GM19372 (cell line): ENCODE results near the gene NTRK1.

Experiments used
- ATAC-seq: cut with Tn5 transposase; IDR thresholded peaks from one replicate; pipeline ENCODE4 v1.9.1; 2021; ENCODE audit warnings: mild to moderate bottlenecking, low read depth, moderate library complexity; ENCODE audit not compliant: unreplicated experiment

NTRK1 gene

DNA sequence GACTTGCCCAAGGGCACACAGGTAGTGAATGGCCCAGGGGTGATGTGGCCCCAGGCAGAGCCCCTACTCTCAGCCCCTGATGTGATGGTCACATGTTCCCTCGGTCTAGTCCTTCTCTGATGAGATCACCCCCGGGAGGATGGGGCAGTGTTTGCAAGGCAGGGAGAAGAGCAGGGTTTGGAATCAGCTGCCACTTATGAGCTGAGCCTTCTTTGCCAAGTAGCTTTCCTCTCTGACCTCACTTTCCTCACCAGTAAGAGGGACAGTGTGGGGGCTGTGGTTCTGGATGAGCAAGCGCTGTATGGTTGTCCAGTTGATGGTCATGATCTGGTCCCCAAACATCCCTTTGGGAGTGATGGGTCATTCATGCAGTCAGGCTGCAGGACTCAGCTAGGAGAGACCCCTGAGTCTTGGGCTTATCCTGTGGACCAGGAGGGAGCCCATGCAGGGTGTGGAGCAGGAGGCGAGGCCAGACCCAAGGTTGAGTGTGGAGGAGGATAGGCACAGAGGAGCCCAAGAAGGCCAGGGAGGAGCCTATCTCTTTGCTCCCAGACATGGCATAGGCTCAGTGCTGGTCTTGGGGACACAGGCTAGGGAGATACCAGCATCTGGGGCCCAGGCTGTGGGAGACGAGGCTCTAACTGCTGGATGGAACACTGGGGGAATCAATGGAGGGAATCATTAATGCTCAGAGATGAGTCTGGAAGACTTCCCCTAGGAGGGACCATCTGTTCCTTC, 16.9 kb downstream of the NTRK1 start:
- no peak for ATAC-seq

DNA sequence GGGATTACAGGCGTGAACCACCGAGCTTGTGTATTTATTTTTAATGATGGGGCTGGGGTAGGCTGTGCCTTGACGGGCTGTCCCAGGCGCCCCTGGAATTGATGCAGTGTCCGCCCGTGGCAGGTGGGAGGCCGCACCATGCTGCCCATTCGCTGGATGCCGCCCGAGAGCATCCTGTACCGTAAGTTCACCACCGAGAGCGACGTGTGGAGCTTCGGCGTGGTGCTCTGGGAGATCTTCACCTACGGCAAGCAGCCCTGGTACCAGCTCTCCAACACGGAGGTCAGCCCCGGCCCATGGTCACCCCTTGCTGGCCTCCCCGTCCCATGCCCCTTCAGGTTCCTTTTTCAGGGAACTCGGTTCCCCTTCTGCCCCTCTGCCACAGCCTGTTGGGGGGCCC, 19.2 kb downstream of the NTRK1 start:
- no peak for ATAC-seq

DNA sequence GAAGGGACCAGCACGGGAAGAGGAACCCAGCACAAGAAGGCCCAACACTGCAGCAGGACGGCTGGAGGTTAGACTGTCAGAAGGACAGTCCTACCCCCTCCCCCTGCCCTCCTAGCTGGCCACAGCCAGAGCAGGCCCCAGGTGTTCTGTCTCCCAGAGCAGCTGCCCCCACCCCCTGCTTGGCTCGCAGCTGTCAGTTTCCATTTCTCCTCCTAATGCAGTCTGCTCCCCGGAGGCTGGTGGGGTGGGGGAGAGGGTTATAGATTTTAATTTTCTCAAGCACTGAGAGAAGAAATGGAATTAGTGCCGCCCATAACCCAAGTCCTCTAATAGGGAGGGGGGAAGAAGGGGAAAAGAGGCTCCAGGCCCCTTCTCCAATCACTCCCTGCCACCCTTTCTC, 19.8 kb downstream of the NTRK1 start:
- no peak for ATAC-seq

DNA sequence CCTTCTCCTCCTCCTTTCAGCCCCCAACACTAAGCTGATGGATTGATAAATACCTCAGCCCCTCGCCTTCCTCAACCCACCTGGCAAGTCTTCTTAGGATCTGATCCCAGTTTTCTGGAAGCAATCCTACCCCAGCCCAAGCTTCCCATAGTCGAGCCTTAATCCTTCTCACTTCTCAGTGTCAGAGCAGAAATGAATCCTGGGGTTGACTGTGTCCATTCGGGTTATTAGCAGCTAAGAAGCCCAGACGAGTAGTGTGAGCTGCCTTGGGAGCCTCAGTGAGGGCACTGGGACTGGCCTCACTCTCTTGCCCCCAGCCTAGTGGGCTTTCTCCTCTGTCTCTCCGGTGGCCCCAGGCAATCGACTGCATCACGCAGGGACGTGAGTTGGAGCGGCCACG, 20.4 kb downstream of the NTRK1 start:
- ATAC-seq: no peak

DNA sequence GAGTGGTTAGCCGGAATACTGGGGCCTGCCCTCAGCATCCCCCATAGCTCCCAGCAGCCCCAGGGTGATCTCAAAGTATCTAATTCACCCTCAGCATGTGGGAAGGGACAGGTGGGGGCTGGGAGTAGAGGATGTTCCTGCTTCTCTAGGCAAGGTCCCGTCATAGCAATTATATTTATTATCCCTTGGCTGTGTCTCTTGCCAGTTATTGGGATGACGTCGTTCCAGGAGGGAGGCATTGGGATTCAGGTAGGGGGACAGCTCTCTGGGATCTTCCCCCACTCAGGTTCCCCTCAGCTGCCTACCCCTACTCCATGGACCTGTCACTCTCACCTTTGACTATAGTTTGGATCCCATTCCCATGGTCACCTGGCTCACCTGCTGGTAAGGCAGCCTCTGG, 21.0 kb downstream of the NTRK1 start:
- no peak for ATAC-seq

DNA sequence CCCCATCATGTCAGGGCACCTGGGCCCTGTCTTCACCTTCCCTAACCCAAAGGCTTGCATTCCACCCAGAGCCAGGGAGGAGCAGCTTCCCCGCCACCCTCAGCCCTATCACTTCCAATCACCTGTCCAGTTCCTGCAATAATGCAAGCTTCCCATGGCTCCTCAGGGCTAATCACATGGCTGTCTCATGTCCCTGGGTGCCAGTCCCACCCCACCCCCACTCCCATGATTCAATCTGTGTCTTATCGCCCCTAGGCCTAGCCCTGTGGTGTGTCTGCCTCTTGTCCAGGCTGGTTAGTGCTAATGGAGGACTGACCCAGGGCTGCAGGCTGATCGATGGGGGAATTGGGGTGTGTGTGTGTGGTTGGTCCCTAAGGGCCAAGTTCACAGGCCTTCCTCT, 21.9 kb downstream of the NTRK1 start:
- ATAC-seq: no peak

DNA sequence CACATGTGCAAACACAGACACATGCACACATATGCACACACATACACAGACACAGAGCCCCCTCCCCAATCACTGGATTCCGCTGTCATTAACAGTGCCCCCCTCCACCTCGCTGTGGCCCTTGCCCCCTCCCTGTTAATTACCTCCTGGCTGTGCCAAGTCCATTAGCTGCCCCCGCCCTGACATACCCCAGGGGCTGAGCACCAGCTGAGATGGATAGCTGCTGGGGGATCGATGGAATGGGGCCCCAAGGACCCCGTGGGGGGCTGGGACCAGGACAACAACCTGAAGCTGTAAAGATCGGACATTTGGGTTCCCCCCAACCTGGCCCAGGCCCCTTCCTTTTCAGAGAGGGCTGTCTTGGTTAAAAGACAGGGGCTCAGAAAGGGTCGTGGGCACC, 23.3 kb downstream of the NTRK1 start:
- ATAC-seq: no peak

DNA sequence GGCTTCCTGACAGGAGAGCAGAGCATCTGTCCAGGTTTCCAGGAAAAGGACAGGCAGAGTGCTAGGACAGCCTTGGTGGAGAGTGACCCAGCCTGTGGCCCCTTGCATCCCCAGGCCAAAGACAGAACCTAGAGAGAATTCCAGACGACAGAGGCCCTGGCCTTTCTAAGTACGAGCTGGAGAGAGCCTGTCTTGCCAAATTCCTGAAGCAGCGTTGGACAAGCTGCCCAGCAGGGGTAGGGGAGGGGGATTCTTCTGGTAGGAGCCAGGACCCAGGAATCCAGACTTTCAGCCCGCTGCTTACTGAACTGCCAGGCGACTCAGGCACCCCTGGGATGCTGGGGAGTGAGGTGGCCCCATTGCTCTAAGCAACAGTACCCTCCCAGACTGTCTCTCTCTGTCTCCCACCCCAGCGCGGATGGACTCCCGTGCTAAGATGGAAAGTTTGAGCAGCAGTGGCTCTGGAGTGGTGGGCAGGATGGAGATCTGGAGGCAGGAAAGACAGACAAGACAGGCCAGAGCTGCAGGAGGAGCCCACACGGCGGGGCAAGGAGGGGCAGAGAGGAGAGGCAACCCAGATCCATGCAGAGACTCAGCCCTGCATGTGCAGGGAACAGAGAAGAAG, 24.0 kb downstream of the NTRK1 start:
- no peak for ATAC-seq

DNA sequence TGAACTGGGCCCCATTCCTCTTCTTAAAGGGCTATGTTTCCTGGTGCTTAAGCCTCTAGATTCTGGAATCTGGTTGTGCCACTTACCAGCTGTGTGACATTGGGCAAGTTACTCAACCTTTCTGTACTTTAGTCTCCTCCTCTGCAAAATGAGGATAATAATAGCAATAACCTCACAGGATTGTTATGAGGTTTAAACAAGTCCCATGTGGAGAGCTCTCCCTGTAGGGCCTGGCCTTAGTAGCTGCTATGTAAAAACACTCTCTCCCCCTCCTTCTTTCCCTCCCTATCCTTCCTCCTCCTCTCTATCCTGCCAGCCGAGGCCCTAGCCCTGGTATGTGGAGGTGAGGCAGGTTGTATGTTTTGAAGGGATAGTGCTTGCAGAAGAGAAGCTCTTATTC, 24.6 kb downstream of the NTRK1 start:
- no peak for ATAC-seq

DNA sequence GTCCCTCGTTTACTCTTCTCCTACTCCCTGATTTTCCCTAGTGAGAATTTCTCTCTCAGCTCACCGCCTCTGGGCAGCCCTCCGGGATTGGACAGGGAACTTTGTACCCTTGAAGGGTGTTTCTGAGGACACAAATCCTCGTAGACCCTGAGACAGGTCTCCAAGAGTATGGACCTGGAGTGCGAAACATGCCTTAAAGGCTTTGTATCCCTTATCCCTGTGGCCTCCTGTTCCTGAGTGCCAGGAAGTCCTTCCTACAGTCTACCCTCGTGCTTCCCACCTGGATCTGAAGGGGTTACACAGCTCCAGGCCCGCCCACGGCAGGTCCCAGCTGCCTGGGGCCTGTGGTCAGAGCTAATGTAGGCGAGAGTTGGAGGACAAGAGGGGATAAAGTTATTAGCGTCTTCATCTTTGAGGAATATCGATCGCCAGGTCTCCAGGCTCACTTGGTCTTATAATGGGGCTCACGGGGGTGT, 25.3 kb downstream of the NTRK1 start:
- no peak for ATAC-seq

DNA sequence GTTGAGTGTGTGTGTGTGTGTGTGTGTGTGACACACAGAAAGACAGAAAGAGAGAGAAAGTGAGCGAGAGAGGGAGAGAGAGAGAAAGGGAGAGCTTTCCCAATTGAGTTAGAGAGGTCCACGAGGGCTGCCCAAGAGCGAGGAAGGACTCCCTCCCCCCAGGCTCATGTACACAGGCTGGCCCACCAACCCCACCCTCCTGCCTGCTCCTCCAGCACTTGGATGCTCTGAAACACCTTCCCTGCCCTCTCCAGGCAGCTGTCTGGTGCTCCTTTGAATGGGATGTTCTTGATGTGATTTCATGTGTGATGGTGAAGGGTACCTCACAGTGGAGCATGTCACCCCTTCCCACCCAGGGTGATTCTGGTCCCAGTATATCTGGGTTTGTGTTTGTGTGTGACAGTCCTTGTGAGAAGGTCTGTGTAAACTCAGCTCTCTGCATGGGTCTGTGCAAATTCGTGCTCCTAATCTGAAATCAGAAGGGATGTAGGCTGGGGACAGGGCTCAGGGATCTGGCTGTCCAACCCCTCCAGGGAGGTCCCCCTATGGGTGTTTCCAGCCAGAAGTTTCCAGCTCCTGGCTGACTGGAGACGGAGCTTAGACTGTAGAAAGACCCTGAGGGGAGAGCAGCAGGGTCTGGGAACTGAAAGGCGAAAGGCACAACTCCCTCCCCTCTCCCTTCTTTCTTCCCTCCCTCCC, 26.1 kb downstream of the NTRK1 start:
- ATAC-seq: no peak

DNA sequence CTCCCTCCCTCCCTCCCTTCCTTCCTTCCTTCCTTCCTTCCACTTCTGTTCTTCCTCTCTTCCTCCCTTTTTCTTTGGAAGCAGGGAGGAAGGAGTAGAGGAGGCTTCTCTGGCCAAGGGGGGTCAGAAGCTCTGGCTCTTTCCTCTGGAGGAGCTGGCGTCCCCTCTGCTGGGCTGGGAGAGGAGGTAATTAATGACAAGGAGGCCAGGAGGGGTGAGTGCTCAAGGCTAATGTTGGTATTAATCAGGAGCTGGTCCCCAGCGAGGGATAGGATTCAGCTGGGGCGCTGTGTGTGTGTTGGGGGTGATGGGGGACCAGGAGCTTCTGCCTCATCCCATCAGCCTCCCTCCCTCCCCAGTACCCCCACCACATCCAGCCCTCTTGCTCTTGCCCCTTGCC, 26.7 kb downstream of the NTRK1 start:
- no peak for ATAC-seq

DNA sequence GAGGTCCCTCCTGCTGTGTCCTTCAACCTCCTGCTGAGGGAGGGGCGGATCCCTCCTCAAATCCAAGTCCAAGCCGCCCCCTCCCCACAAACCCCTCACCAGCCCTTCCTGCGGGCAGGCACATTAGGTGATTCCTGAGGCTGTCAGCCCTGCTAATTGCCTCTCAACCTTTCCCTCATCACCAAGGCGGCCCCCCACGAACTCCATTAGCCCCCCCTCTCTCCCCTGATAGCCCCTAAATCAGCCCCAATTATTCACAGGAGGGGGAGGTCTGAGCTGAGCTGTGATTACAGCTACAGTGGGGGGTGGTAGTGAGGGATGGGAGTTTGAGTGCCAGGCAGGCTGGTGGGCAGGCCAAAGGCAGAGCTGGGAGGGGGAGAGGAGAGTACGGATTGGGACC, 27.1 kb downstream of the NTRK1 start:
- no peak for ATAC-seq

DNA sequence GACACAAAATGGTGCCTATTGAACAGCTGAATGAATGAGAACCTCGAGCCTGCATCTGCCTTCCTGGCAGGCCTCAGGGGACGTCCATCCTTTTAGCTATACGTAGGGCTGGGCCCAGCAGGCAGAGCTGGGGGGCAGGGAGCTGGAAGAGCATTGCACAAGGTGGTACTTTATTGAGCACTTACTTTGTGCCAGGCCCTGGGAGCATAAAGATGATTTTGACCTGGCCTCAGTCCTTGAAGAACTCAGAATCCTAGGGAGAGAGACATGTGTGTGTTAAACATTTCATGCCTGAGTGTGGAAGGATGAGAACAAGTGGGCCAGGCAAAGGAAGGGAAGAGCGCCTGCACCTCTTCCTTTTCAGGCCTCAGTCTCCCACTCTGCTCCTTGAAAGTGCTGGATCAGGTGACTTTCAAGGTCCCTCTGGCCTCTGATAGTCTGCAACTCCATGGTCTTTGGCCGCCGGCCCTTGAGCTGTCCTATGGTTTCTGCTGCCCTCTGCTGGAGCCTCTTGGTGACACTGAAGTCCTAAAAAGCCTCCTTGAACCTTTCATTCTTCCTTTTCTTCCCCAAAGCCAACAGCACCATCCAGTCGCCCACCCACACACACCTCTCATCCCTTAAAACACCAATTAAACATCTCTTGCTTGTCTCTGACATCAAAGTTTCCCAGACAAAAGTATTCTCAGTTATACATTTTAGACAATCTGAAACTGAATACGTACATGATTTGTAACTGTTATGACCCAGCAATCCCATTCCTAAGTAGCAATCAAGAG, 29.3 kb downstream of the NTRK1 start:
- no peak for ATAC-seq

DNA sequence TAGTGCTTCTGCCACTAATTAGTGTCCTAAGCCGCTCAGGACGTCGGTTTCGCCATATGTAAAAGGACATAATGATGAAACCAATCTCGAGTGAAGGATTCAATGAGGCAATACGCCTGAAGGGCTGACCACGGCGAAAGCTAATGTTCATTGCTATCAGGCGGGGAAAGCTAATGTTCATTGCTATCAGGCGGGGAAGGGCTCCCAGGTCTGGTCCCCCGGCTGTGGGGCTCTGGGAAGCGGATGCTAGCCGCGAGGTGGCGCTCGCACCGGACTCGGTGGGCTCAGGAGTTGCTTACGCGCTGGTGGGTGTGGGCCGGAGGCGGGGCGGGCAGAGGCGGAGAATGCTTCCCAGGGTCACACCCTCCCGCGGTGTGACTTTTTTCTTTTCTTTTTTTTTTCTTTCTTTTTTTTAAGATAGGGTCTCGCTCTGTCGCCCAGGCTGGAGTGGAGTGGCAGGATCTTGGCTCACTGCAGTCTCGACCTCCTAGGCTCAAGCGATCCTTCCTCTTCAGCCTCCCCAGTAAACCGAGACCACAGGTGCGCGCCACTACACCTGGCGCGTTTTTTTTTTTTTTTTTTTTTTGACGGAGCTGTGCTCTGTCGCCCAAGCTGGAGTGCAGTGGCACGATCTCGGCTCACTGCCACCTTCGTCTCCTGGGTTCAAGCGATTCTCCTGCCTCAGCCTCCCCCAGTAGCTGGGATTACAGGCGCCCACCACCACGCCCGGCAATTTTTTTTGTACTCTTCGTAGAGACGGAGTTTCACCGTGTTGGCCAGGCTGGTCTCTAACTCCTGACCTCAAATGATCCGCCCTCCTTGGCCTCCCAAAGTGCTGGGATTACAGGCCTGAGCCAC, 31.8 kb downstream of the NTRK1 start:
- peak; percentile 70 for ATAC-seq

DNA sequence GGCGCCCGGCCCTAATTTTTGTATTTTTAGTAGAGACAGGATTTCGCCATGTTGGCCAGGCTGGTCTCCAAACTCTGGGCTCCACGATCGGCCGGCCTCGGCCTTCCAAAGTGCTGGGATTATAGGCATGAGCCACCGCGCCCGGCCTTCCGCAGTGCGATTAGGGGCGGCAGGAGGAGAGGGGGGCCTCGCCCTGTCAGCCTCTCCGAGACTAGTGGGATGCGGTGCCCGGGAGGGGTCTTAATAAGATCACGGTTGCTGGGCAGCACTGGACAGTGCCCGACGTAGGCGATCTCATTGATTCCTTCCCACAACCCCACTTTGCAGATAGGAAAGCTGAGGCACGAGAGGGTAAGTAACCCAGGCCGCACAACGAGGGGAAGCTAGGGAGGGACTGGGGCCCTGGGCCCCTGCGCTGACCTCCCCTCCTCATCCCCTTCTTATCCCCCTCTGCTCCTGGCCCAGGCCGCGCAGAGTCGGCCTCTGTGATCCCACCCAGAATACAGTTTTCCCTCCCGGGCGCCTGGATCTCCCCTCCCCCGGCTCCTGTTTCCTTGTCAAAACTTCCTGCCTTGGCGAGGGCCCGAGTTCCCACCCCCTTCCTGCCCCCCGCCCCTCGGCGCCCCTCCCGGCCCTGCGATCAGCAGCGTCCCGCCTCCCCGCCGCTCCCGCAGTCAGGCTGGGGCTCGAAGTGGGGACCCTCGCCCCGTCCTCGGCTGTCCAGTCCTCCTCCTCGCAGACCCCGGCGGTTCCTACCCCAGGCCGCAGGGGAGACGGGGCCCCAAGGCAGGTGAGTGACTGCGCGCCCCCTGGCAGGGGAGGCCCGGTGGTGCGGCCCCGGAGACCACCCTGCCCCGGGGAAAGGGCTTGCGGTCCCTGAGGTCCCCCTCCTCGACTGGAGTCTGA, 32.6 kb downstream of the NTRK1 start, which contains the start of gene PEAR1:
Gene PEAR1 (plus strand): TSS at position 671 of the 906 bp plus-strand sequence. CDS start 10,209 bp downstream, outside the sequence.
- ATAC-seq: no peak

DNA sequence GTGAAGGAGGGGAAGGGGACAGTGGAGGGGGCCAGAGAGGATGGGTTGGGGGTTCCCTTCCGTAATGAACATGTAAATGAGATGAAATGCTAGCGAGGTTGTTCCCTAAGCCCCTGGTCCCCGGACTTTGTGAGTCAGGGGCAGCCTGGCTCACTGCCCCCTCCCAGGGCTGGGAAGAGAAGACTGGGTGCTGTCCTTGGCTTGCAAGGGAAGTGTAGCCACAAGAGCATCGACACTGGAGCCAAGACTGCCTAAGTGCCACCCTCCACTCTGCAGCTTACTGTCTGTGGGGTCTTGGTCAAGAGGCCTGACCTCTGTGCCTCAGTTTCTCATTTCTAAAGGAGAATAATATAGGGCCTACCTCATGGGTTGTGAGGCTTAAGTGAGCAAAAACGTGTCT, 33.3 kb downstream of the NTRK1 start:
- no peak for ATAC-seq

DNA sequence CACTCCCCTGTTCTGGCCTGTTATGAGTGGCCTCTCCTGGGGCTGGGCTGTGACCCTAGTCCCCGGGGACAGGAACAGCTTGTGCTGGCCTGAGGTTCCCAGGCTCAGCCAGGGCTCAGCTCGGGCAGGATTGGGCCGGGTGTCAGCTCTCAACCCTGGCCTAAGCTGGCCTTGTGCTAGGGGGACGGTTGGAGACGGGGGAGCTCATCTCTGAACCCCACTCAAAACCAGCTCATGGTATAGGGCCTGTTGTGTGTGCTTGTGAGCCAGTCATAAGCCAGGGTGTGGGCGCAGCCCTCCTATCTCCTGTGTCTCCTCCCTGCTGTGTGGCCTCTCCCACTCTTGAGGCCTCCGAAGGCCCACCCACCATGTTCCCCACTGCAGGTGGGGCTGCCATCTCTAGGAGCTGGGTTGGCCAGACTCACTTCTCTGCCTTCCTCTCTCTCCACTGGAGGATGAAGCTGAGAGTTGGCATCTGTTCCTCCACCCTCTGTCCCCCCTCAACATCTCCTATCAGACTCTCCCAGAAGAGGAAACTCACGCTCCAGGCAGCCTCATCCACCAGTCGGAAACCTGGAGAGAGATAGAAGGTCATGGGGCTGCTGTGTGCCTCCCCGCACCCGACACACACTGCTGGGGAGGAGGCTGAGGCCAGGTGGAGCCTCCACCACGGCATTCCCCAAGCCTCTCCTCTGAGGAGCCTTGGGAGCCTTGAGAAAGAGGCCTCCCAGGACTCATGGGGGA, 34.2 kb downstream of the NTRK1 start:
- ATAC-seq: no peak
